GM12873 (cell line): Measurements from ENCODE around the gene SLAMF7.

ENCODE experiments used
- CTCF ChIP-seq: IDR thresholded peaks from 2 replicates; pipeline ENCODE4 v1.5.1; 2012; ENCODE audit warnings: low read depth, mild to moderate bottlenecking, moderate library complexity, low read length, control low read depth; ENCODE audit not compliant: insufficient read depth; ENCODE audit errors: missing control alignments

Gene SLAMF7

GRCh38 chr1:160738271-160738670 is 776 bp upstream of the SLAMF7 start:
- TF ChIP-seq CTCF = no peak

- no peak for TF ChIP-seq CTCF
These were observed 1.2 kb downstream of the SLAMF7 start for GRCh38 chr1:160740133-160740688.

GRCh38 chr1:160741092-160741501 is 2.0 kb downstream of the SLAMF7 start:
- TF ChIP-seq CTCF = no peak

GRCh38 chr1:160741612-160742348 is 2.7 kb downstream of the SLAMF7 start:
- peak; percentile 9 for TF ChIP-seq CTCF

- TF ChIP-seq CTCF = no peak
These were observed 3.5 kb downstream of the SLAMF7 start for GRCh38 chr1:160742428-160743127.

- TF ChIP-seq CTCF = no peak
These were observed 4.2 kb downstream of the SLAMF7 start for GRCh38 chr1:160743266-160743665.

GRCh38 chr1:160744199-160744851 is 5.3 kb downstream of the SLAMF7 start:
- peak; percentile 10 for TF ChIP-seq CTCF
